ENCODE results near the gene ARHGEF11. TPM values are rescaled to one million over a fixed set of nuclear protein-coding genes. Genes with fewer than 3 reads are reported as not detected.
A peak's percentile ranks its signal among the peaks of the same experiment; 100 is the strongest.

Gene ARHGEF11
- total RNA-seq, 6 donors from 2014 or later: 39.2 to 170 (median 50.9) TPM

DNA sequence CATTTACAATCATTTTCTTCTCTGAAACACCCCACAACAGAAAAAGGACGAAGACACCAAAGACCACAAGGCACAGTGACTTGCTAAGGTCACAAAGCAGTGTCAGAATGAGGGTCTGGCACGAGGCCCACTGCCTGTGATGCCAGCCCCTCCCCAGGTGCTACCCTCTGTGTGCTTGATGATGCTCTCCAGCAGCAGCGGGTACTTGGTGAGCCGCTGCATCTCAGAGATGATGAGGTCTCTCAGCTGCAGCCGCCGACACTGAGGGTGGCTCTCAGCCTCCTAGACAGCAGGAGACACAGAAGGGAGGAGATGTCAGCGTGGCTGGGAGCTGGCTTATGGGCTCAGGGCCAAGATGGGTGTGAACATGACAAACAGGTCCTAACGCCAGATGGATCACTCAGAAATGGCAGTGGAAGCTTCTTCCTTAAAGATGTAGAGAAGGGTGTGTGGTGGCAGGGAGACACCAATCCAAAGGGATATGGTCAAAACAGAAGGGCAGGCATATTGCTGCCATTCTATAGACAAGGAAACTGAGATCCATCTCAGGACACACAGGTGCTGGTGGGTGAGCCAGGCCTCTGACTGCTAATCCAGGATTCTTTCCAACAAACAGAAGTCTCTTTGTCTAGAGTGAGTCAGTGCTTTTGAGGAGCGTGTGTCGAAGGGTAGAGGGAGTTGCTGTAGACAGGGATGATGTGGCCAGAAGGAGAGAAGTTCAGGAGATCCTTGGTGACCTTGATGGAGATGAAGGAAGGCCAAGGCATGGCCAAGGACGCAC, 99.5 kb downstream of the ARHGEF11 start:
- ATAC-seq (ENCODE audit: low FRiP score in 2 of 2) (no peak), DNase-seq (peak in 1 of 2 donors; percentile 11)
- no peaks in the 10 kb centered on the region for H3K4me1 ChIP-seq
- H3K4me3 ChIP-seq: no peak overlapping the region
- WGBS, 2 donors: 79 to 84% methylated on average over 10 to 11 of the region's 11 CpGs
- no peaks in the 10 kb centered on the region for H3K27me3 ChIP-seq
- H3K36me3 ChIP-seq: peaks cover 27 to 98% (median 85%) of the 10 kb centered on the region in 4 donors
- no peak overlapping the region for H3K27ac ChIP-seq
- H3K9me3 ChIP-seq: no peaks in the 10 kb centered on the region
- TF ChIP-seq POLR2AphosphoS5 (IDR thresholded peaks at IDR 0.05): no peak
- no peak for TF ChIP-seq POLR2A (IDR thresholded peaks at IDR 0.05)
- TF ChIP-seq, protein P1, sequence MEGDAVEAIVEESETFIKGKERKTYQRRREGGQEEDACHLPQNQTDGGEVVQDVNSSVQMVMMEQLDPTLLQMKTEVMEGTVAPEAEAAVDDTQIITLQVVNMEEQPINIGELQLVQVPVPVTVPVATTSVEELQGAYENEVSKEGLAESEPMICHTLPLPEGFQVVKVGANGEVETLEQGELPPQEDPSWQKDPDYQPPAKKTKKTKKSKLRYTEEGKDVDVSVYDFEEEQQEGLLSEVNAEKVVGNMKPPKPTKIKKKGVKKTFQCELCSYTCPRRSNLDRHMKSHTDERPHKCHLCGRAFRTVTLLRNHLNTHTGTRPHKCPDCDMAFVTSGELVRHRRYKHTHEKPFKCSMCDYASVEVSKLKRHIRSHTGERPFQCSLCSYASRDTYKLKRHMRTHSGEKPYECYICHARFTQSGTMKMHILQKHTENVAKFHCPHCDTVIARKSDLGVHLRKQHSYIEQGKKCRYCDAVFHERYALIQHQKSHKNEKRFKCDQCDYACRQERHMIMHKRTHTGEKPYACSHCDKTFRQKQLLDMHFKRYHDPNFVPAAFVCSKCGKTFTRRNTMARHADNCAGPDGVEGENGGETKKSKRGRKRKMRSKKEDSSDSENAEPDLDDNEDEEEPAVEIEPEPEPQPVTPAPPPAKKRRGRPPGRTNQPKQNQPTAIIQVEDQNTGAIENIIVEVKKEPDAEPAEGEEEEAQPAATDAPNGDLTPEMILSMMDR (IDR thresholded peaks at IDR 0.05): no peak
- TF ChIP-seq EP300 (IDR thresholded peaks at IDR 0.05): no peak

DNA sequence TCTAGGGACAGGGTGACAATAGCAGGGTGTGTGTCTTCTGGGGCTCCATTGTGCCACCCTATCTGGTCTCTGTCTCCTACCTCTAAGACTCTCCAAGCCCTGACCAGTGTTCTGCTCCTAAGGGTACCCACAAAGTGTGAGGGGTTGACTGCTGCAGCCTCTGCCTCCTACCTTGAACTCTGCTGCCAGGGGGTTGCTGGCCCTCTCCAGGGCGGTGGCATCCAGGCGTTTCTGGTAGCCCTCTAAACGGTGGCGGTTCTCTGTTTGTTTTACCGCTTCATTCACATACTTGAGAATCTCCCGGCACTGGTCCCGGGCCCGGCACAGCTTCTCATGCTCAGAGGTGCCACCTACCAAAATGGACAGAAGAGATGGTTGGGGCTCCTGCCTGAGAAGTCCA, 100.7 kb downstream of the ARHGEF11 start:
- TF ChIP-seq POLR2A (IDR thresholded peaks at IDR 0.05) (no peak), EP300 (IDR thresholded peaks at IDR 0.05) (no peak), POLR2AphosphoS5 (IDR thresholded peaks at IDR 0.05) (no peak)
- TF ChIP-seq, protein P1 (IDR thresholded peaks at IDR 0.05): no peak
- no peak overlapping the region for H3K4me3 ChIP-seq
- no peak for DNase-seq
- H3K4me1 ChIP-seq: no peaks in the 10 kb centered on the region
- peaks cover 31 to 98% (median 90%) of the 10 kb centered on the region in 4 donors for H3K36me3 ChIP-seq
- ATAC-seq (ENCODE audit: low FRiP score in 2 of 2): no peak
- H3K27me3 ChIP-seq: no peaks in the 10 kb centered on the region
- no peak overlapping the region for H3K27ac ChIP-seq
- H3K9me3 ChIP-seq: no peaks in the 10 kb centered on the region
- WGBS, 2 donors: 89 to 96% methylated on average over 8 of the region's 8 CpGs

DNA sequence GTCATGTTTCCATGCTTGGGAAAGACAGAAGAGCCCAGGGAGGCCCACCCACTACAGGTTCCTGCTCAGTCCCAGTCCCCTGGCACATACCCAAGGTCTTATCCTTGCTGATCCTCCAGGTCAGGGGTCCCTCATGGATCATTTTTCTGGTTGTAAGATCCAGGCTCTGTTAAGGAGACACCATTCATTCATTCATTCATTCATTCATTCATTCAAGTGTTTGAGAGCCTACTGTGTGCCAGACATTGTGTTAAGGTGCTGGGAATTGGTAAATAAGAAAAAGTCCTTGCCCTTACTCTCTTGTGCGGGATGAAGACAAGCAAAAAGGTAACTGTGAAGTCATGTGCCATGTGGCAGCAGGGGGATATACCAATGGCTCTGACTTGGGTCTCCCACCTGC, 101.3 kb downstream of the ARHGEF11 start:
- ATAC-seq (ENCODE audit: low FRiP score in 2 of 2) (no peak), DNase-seq (no peak)
- Histone ChIP-seq H3K36me3 (peaks cover 31 to 98% (median 90%) of the 10 kb centered on the region in 4 donors), H3K9me3 (no peaks in the 10 kb centered on the region), H3K4me3 (no peak overlapping the region), H3K27me3 (no peaks in the 10 kb centered on the region), H3K4me1 (no peaks in the 10 kb centered on the region), H3K27ac (no peak overlapping the region)
- 93 to 95% methylated on average over 1 of the region's 1 CpG for WGBS, 2 donors
- TF ChIP-seq POLR2A (IDR thresholded peaks at IDR 0.05) (no peak), EP300 (IDR thresholded peaks at IDR 0.05) (no peak), POLR2AphosphoS5 (IDR thresholded peaks at IDR 0.05) (no peak)
- TF ChIP-seq, protein P1 (IDR thresholded peaks at IDR 0.05): no peak

DNA sequence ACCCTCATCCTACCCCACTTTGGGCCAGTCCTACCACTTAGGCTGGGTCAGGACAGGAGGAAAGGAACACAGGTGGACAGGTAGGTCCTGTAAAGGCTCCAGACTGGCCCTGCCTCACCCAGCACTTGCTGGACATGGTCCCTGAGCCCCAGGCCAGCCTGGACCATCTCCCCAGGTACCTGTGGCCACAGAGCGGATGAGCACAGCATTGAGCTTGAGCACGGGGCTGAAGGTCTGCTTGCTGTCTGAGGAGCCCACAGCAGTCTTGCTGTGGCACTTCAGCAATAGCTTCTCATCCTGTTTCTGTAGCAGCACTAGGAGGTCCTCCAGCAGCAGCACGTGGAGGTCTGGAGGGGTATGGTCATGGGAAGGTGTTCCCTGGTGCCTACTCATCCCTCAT, 101.8 kb downstream of the ARHGEF11 start:
- ATAC-seq (ENCODE audit: low FRiP score in 2 of 2): no peak
- DNase-seq: no peak
- H3K27me3 ChIP-seq: no peaks in the 10 kb centered on the region
- no peaks in the 10 kb centered on the region for H3K9me3 ChIP-seq
- no peaks in the 10 kb centered on the region for H3K4me1 ChIP-seq
- 89% methylated on average over 1 of the region's 3 CpGs; no CpG with 5 or more reads in 1 of the 2 donors for WGBS, 2 donors
- H3K27ac ChIP-seq: no peak overlapping the region
- H3K36me3 ChIP-seq: peaks cover 32 to 98% (median 91%) of the 10 kb centered on the region in 4 donors
- TF ChIP-seq POLR2AphosphoS5 (IDR thresholded peaks at IDR 0.05) (no peak), EP300 (IDR thresholded peaks at IDR 0.05) (no peak), POLR2A (IDR thresholded peaks at IDR 0.05) (no peak)
- TF ChIP-seq, protein P1 (IDR thresholded peaks at IDR 0.05): no peak
- no peak overlapping the region for H3K4me3 ChIP-seq

DNA sequence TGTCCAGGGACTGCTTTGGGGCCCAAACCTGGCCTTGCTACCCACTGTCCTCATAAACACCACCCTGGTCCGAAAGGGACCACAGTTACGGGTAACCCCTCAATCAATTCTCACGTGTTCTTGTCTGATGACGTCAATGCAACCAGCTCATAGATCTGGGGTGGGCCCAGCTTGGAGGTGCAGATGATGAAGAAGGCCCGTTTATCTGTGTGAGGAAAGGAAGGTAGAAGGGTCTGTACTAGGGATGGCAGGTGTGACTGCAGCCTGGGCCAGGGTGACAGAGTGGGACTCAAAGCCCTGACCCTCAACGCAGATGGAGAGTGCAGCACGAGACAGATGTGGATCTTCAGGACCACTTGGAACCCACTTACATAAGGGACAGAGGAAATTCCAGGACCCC, 103.0 kb downstream of the ARHGEF11 start:
- TF ChIP-seq, protein P1 (IDR thresholded peaks at IDR 0.05): no peak
- no peak for TF ChIP-seq POLR2A (IDR thresholded peaks at IDR 0.05)
- no peak for TF ChIP-seq POLR2AphosphoS5 (IDR thresholded peaks at IDR 0.05)
- TF ChIP-seq EP300 (IDR thresholded peaks at IDR 0.05): no peak
- no peak overlapping the region for H3K27ac ChIP-seq
- no peak overlapping the region for H3K4me3 ChIP-seq
- no peaks in the 10 kb centered on the region for H3K4me1 ChIP-seq
- peaks cover 29 to 98% (median 91%) of the 10 kb centered on the region in 4 donors for H3K36me3 ChIP-seq
- no peaks in the 10 kb centered on the region for H3K9me3 ChIP-seq
- no peak for ATAC-seq (ENCODE audit: low FRiP score in 2 of 2)
- no peak for DNase-seq
- WGBS, 2 donors: 92 to 94% methylated on average over 7 of the region's 7 CpGs
- no peaks in the 10 kb centered on the region for H3K27me3 ChIP-seq

Data from upper lobe of left lung (tissue), 6 donors.